GM23338 (cell line): ENCODE data around the gene DIP2C. TPM values are rescaled to one million over a fixed set of nuclear protein-coding genes. Genes with fewer than 3 reads are reported as not detected.

Experiments used
- ATAC-seq: fragments of 200-7000 bp; cut with Tn5 transposase; 3 replicates; pipeline ENCODE4 v1.9.1; 2020
- DNase-seq: peaks from one replicate; pipeline ENCODE4 v3.0.0-alpha.2; 2015; ENCODE audit warnings: low spot score
- H2AFZ ChIP-seq: fragments of 200-600 bp; sonication (generic); 2 replicates; pipeline ENCODE4 v1.8.0; 2016; ENCODE audit warnings: antibody characterized with exemption, mild to moderate bottlenecking, moderate library complexity
- H3F3A ChIP-seq: fragments of 200-600 bp; sonication (generic); replicated peaks from 2 replicates; pipeline ENCODE4 v1.8.0; 2017; ENCODE audit warnings: antibody characterized with exemption, mixed run types, low read depth
- H3K27ac ChIP-seq: fragments of 200-600 bp; sonication (generic); 2 replicates; pipeline ENCODE4 v1.6.1; 2016; ENCODE audit warnings: low read depth
- H3K27me3 ChIP-seq: fragments of 200-600 bp; sonication (generic); 2 replicates; pipeline ENCODE4 v1.8.0; 2016; ENCODE audit warnings: mild to moderate bottlenecking, mixed run types, moderate library complexity; ENCODE audit not compliant: insufficient read depth
- H3K36me3 ChIP-seq: fragments of 200-600 bp; sonication (generic); 2 replicates; pipeline ENCODE4 v1.8.0; 2016; ENCODE audit warnings: mild to moderate bottlenecking; ENCODE audit not compliant: insufficient read depth
- H3K4me1 ChIP-seq: fragments of 200-600 bp; sonication (generic); 2 replicates; pipeline ENCODE4 v1.8.0; 2016; ENCODE audit warnings: mild to moderate bottlenecking, moderate library complexity; ENCODE audit not compliant: insufficient read depth
- H3K4me2 ChIP-seq: fragments of 200-600 bp; sonication (generic); 2 replicates; pipeline ENCODE4 v1.7.1; 2017; ENCODE audit warnings: mixed run types
- H3K4me3 ChIP-seq: fragments of 200-600 bp; sonication (generic); 2 replicates; pipeline ENCODE4 v1.6.1; 2016; ENCODE audit warnings: mixed run types
- H3K79me2 ChIP-seq: fragments of 200-600 bp; sonication (generic); replicated peaks from 2 replicates; pipeline ENCODE4 v1.8.0; 2017; ENCODE audit warnings: mild to moderate bottlenecking; ENCODE audit not compliant: insufficient read depth
- H3K9me2 ChIP-seq: fragments of 200-600 bp; sonication (generic); 2 replicates; pipeline ENCODE4 v1.8.0; 2017; ENCODE audit not compliant: insufficient read depth
- H4K20me1 ChIP-seq: fragments of 200-600 bp; sonication (generic); replicated peaks from 2 replicates; pipeline ENCODE4 v1.8.0; 2017; ENCODE audit warnings: mild to moderate bottlenecking; ENCODE audit not compliant: insufficient read depth
- H3K27ac Mint-ChIP-seq: 2 replicates; pipeline ENCODE4 v1.8.0; 2020; ENCODE audit warnings: inconsistent platforms, mild to moderate bottlenecking, moderate library complexity, mixed read lengths
- H3K27me3 Mint-ChIP-seq: 3 replicates; pipeline ENCODE4 v1.8.0; 2022; ENCODE audit warnings: low read depth, mild to moderate bottlenecking, moderate library complexity, mixed read lengths, inconsistent platforms; ENCODE audit not compliant: insufficient read depth, poor library complexity
- H3K36me3 Mint-ChIP-seq: 3 replicates; pipeline ENCODE4 v1.8.0; 2021; ENCODE audit warnings: low read depth, mild to moderate bottlenecking, inconsistent platforms, moderate library complexity, mixed read lengths
- H3K4me1 Mint-ChIP-seq: 3 replicates; pipeline ENCODE4 v1.8.0; 2020; ENCODE audit warnings: mild to moderate bottlenecking, inconsistent platforms, mixed read lengths
- H3K4me3 Mint-ChIP-seq: 3 replicates; pipeline ENCODE4 v1.8.0; 2021; ENCODE audit warnings: moderate library complexity, mild to moderate bottlenecking, inconsistent platforms, mixed read lengths
- H3K9me3 Mint-ChIP-seq: 3 replicates; pipeline ENCODE4 v1.8.0; 2020; ENCODE audit warnings: moderate library complexity, mild to moderate bottlenecking, inconsistent platforms, mixed read lengths
- CREB1 ChIP-seq: fragments of 250-450 bp; sonication (Bioruptor Pico); IDR thresholded peaks from 2 replicates; pipeline ENCODE4 v1.5.0; 2020; ENCODE audit warnings: low read depth, mild to moderate bottlenecking, moderate library complexity
- CTCF ChIP-seq, 2 experiments: fragments of 200-600 bp in 1 of 2; sonication (generic) in 1 of 2; conservative IDR thresholded peaks; 2 replicates each; pipeline versions ENCODE4 v1.5.1 to v1.6.1; 2016 to 2017; ENCODE audit warnings: antibody characterized with exemption in 2 of 2, low read depth in 2 of 2, mild to moderate bottlenecking in 2 of 2, moderate library complexity in 1 of 2
- EZH2 ChIP-seq: fragments of 200-600 bp; sonication (generic); IDR thresholded peaks from one replicate; pipeline ENCODE4 v1.8.0; 2017; ENCODE audit warnings: antibody characterized with exemption, mild to moderate bottlenecking, low read depth; ENCODE audit not compliant: unreplicated experiment
- EZH2phosphoT487 ChIP-seq: fragments of 200-600 bp; sonication (generic); IDR thresholded peaks from one replicate; pipeline ENCODE4 v1.8.1; 2018; ENCODE audit warnings: antibody characterized with exemption; ENCODE audit not compliant: unreplicated experiment
- JUNB ChIP-seq: IDR thresholded peaks from one replicate; pipeline ENCODE4 v1.6.1; 2016; ENCODE audit warnings: antibody characterized with exemption; ENCODE audit not compliant: unreplicated experiment
- NANOG ChIP-seq: IDR thresholded peaks from 2 replicates; pipeline ENCODE4 v1.6.1; 2016; ENCODE audit warnings: antibody characterized with exemption, borderline replicate concordance
- REST ChIP-seq: IDR thresholded peaks from one replicate; pipeline ENCODE4 v1.6.1; 2018; ENCODE audit warnings: antibody characterized with exemption; ENCODE audit not compliant: unreplicated experiment
- ZNF331 ChIP-seq: fragments of 250-450 bp; sonication (Bioruptor Pico); IDR thresholded peaks from 2 replicates; pipeline ENCODE4 v1.5.0; 2020; ENCODE audit warnings: low read depth, mild to moderate bottlenecking, moderate library complexity
- ZNF462 ChIP-seq: fragments of 250-450 bp; sonication (Bioruptor Pico); IDR thresholded peaks from 2 replicates; pipeline ENCODE4 v1.5.0; 2020; ENCODE audit warnings: mild to moderate bottlenecking, moderate library complexity
- polyA plus RNA-seq: library from polyadenylated mRNA; unstranded; fragments of >200 nt; fragmentation: Nextera tagmentation; extraction: Ambion mirVana; gene quantifications from 2 replicates; pipeline ENCODE4 v1.2.1, GENCODE V29; 2016
- total RNA-seq: library from RNA; depleted of rRNA; stranded (reverse); fragments of >200 nt; shearing (Covaris generic); gene quantifications from 2 replicates; pipeline ENCODE4 v1.2.3, GENCODE V29; 2014

Gene DIP2C
- total and polyA plus RNA-seq, 2 experiments from 2014 or later, result 5.1 to 7.7 TPM

- no peak for TF ChIP-seq EZH2phosphoT487
- TF ChIP-seq CREB1 (CRISPR knock-in tag), result no peak
- TF ChIP-seq EZH2, result no peak
- no peak for TF ChIP-seq REST
Observed at GRCh38 chr10:393787-394438, 295.6 kb downstream of the DIP2C start (continued).

GRCh38 chr10:393106-393745 lies 296.2 kb downstream of the DIP2C start:
- H3F3A ChIP-seq, result no peaks in the 10 kb centered on the region
- no peak overlapping the region for H3K4me3 Mint-ChIP-seq
- H3K36me3 Mint-ChIP-seq, result no peaks in the 10 kb centered on the region; the same call in 2 of the 3 replicates
- ATAC-seq (no peak), DNase-seq (no peak)
- H3K4me1 Mint-ChIP-seq, result peaks cover 22% of the 10 kb centered on the region
- H3K27me3 Mint-ChIP-seq, result peaks cover 20% of the 10 kb centered on the region
- no peak overlapping the region for H3K4me2 ChIP-seq
- no peaks in the 10 kb centered on the region for H3K79me2 ChIP-seq
- no peaks in the 10 kb centered on the region for H3K27me3 ChIP-seq
- H2AFZ ChIP-seq, result no peak overlapping the region
- H3K27ac ChIP-seq, result no peak overlapping the region
- no peaks in the 10 kb centered on the region for H3K36me3 ChIP-seq
- peak overlapping the region; percentile 16; the same call in 1 of the 2 replicates for H3K27ac Mint-ChIP-seq
- no peaks in the 10 kb centered on the region for H4K20me1 ChIP-seq
- H3K9me3 Mint-ChIP-seq, result no peaks in the 10 kb centered on the region
- H3K9me2 ChIP-seq, result no peaks in the 10 kb centered on the region
- H3K4me1 ChIP-seq, result no peaks in the 10 kb centered on the region
- no peak overlapping the region for H3K4me3 ChIP-seq
- TF ChIP-seq EZH2phosphoT487, result no peak
- no peak for TF ChIP-seq NANOG
- TF ChIP-seq ZNF462 (CRISPR knock-in tag), result no peak
- no peak for TF ChIP-seq JUNB
- no peak for TF ChIP-seq EZH2
- no peak for TF ChIP-seq CTCF (conservative IDR thresholded peaks at IDR 0.05; ENCODE audit: low read depth in 2 of 2)
- no peak for TF ChIP-seq ZNF331 (CRISPR knock-in tag)
